ENCODE measurements around the gene PERCC1.
A peak's percentile ranks its signal among the peaks of the same experiment; 100 is the strongest.

Gene PERCC1

GRCh38 chr16:1447965-1448364, 17.1 kb downstream of the PERCC1 start:
- no peak overlapping the region for H3K18ac ChIP-seq (ENCODE audit: low read length)
- H2AFZ ChIP-seq (ENCODE audit: insufficient read depth, low read length, poor library complexity), result no peak overlapping the region
- H3K9ac ChIP-seq (ENCODE audit: low read length), result peak overlapping the region; percentile 34
- no peak overlapping the region for H2BK120ac ChIP-seq (ENCODE audit: insufficient read depth, low read length, poor library complexity)
- no peak overlapping the region for H3K14ac ChIP-seq (ENCODE audit: low read length)
- no peak overlapping the region for H3K4me3 ChIP-seq (ENCODE audit: low read depth, low read length)
- no peaks in the 10 kb centered on the region for H3K79me2 ChIP-seq (ENCODE audit: control insufficient read depth, insufficient read depth, low read length, poor library complexity)
- no peaks in the 10 kb centered on the region for H3K27me3 ChIP-seq (ENCODE audit: insufficient read depth, low read length)
- no peak overlapping the region for H2BK5ac ChIP-seq (ENCODE audit: low read depth, low read length, poor library complexity)
- no peak overlapping the region for H4K8ac ChIP-seq (ENCODE audit: low read depth, low read length)
- H3K4ac ChIP-seq (ENCODE audit: low read depth, low read length), result no peak overlapping the region
- no peaks in the 10 kb centered on the region for H3K4me1 ChIP-seq (ENCODE audit: control insufficient read depth in 1 of 2, insufficient read depth in 2 of 2, low read length in 2 of 2)
- peaks cover 6% of the 10 kb centered on the region for H3K9me3 ChIP-seq (ENCODE audit: insufficient read depth, low read depth, low read length)
- no peak overlapping the region for H3K23ac ChIP-seq (ENCODE audit: low read length)
- no CpG with 5 or more reads among the region's 11 CpGs for WGBS (ENCODE audit: extremely low coverage, insufficient coverage, insufficient read length)
- H3K4me2 ChIP-seq (ENCODE audit: low read length), result no peak overlapping the region
- no peak overlapping the region for H3K27ac ChIP-seq (ENCODE audit: low read depth, low read length)
- no peak overlapping the region for H4K12ac ChIP-seq (ENCODE audit: low read depth, low read length)
- no peak for DNase-seq
- no peak overlapping the region for H2BK12ac ChIP-seq (ENCODE audit: low read length)
- no peak overlapping the region for H2AK5ac ChIP-seq (ENCODE audit: low read length)
- H4K91ac ChIP-seq (ENCODE audit: low read depth, low read length), result no peak overlapping the region
- peaks cover 70 to 72% of the 10 kb centered on the region in 2 experiments for H3K36me3 ChIP-seq (ENCODE audit: control insufficient read depth in 1 of 2, insufficient read depth in 2 of 2, low read length in 2 of 2)
- no peaks in the 10 kb centered on the region for H3K79me1 ChIP-seq (ENCODE audit: low read length)

DNA sequence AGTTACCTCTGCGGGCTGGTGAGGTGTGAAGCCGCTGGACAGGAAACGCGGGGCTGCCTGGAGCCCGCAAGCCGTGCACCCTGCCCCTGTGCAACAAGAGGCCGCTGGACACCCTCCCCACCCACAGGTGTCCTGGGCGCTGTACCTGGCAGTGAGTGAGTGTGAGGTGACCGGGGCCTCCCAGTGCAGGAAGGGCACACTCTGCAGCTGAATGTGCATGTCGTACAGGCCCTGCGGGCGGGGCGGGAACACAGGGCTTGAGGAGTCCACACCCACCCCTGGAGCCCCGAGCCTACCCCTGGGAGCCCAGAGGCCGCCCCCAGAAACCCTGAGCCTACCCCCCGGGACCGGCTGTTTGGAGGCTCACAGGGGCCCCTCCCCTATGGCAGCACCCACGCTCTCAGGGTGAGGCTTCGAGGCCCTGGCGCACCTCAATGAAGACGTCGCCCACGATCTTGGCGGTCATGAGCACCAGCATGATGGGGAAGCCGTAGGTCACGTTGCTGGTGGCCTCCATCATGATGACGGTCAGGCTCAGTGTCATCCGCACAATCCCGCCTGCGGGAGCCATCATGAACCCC, 17.7 kb downstream of the PERCC1 start:
- Histone ChIP-seq H3K27ac (ENCODE audit: low read depth, low read length) (no peak overlapping the region), H3K18ac (ENCODE audit: low read length) (no peak overlapping the region), H4K91ac (ENCODE audit: low read depth, low read length) (no peak overlapping the region), H3K4ac (ENCODE audit: low read depth, low read length) (no peak overlapping the region), H3K36me3 (ENCODE audit: control insufficient read depth in 1 of 2, insufficient read depth in 2 of 2, low read length in 2 of 2) (peaks cover 75 to 78% of the 10 kb centered on the region in 2 experiments), H3K9me3 (ENCODE audit: insufficient read depth, low read depth, low read length) (peaks cover 6% of the 10 kb centered on the region), H2BK120ac (ENCODE audit: insufficient read depth, low read length, poor library complexity) (no peak overlapping the region), H3K27me3 (ENCODE audit: insufficient read depth, low read length) (no peaks in the 10 kb centered on the region), H3K23ac (ENCODE audit: low read length) (no peak overlapping the region), H2AFZ (ENCODE audit: insufficient read depth, low read length, poor library complexity) (no peak overlapping the region), H2BK5ac (ENCODE audit: low read depth, low read length, poor library complexity) (no peak overlapping the region), H3K4me2 (ENCODE audit: low read length) (no peak overlapping the region), H2AK5ac (ENCODE audit: low read length) (no peak overlapping the region), H3K4me1 (ENCODE audit: control insufficient read depth in 1 of 2, insufficient read depth in 2 of 2, low read length in 2 of 2) (no peaks in the 10 kb centered on the region), H3K79me1 (ENCODE audit: low read length) (no peaks in the 10 kb centered on the region), H3K79me2 (ENCODE audit: control insufficient read depth, insufficient read depth, low read length, poor library complexity) (no peaks in the 10 kb centered on the region), H4K12ac (ENCODE audit: low read depth, low read length) (no peak overlapping the region), H2BK12ac (ENCODE audit: low read length) (no peak overlapping the region), H3K9ac (ENCODE audit: low read length) (no peak overlapping the region), H3K14ac (ENCODE audit: low read length) (no peak overlapping the region), H4K8ac (ENCODE audit: low read depth, low read length) (no peak overlapping the region), H3K4me3 (ENCODE audit: low read depth, low read length) (no peak overlapping the region)
- DNase-seq, result no peak
- WGBS (ENCODE audit: extremely low coverage, insufficient coverage, insufficient read length), result no CpG with 5 or more reads among the region's 30 CpGs

GRCh38 chr16:1449201-1449788, 18.4 kb downstream of the PERCC1 start:
- Histone ChIP-seq H3K9me3 (ENCODE audit: insufficient read depth, low read depth, low read length) (peaks cover 6% of the 10 kb centered on the region), H2BK5ac (ENCODE audit: low read depth, low read length, poor library complexity) (no peak overlapping the region), H3K18ac (ENCODE audit: low read length) (no peak overlapping the region), H2AK5ac (ENCODE audit: low read length) (no peak overlapping the region), H3K4me2 (ENCODE audit: low read length) (no peak overlapping the region), H4K12ac (ENCODE audit: low read depth, low read length) (no peak overlapping the region), H2BK120ac (ENCODE audit: insufficient read depth, low read length, poor library complexity) (no peak overlapping the region), H3K79me1 (ENCODE audit: low read length) (no peaks in the 10 kb centered on the region), H3K4me1 (ENCODE audit: control insufficient read depth in 1 of 2, insufficient read depth in 2 of 2, low read length in 2 of 2) (no peaks in the 10 kb centered on the region), H3K27ac (ENCODE audit: low read depth, low read length) (no peak overlapping the region), H3K79me2 (ENCODE audit: control insufficient read depth, insufficient read depth, low read length, poor library complexity) (no peaks in the 10 kb centered on the region), H2BK12ac (ENCODE audit: low read length) (no peak overlapping the region), H3K4me3 (ENCODE audit: low read depth, low read length) (no peak overlapping the region), H3K23ac (ENCODE audit: low read length) (no peak overlapping the region), H4K8ac (ENCODE audit: low read depth, low read length) (no peak overlapping the region), H4K91ac (ENCODE audit: low read depth, low read length) (no peak overlapping the region), H3K9ac (ENCODE audit: low read length) (no peak overlapping the region), H3K27me3 (ENCODE audit: insufficient read depth, low read length) (no peaks in the 10 kb centered on the region), H3K14ac (ENCODE audit: low read length) (no peak overlapping the region), H3K4ac (ENCODE audit: low read depth, low read length) (no peak overlapping the region), H3K36me3 (ENCODE audit: control insufficient read depth in 1 of 2, insufficient read depth in 2 of 2, low read length in 2 of 2) (peaks cover 82 to 85% of the 10 kb centered on the region in 2 experiments), H2AFZ (ENCODE audit: insufficient read depth, low read length, poor library complexity) (no peak overlapping the region)
- no peak for DNase-seq
- WGBS (ENCODE audit: extremely low coverage, insufficient coverage, insufficient read length), result no CpG with 5 or more reads among the region's 25 CpGs

DNA sequence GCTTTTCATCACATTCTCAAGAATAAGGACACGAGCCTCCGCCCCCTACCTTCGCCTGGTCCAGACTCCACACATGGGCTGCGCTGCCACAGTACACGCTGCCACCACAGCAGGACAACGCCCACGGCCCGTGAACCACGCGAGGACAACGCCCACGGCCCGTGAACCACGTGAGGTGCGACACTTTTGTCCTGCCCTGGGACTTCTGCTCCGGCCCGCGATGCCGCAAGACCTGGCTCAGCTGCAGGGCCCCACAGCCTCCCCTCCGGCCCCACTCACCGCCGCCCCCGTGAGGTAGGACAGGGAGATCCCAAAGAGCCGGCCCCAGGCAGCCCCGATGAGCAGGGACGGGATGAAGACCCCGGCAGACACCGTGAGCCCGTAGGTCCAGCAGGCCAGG, 19.3 kb downstream of the PERCC1 start:
- no CpG with 5 or more reads among the region's 29 CpGs for WGBS (ENCODE audit: extremely low coverage, insufficient coverage, insufficient read length)
- H3K79me2 ChIP-seq (ENCODE audit: control insufficient read depth, insufficient read depth, low read length, poor library complexity), result no peaks in the 10 kb centered on the region
- H3K4ac ChIP-seq (ENCODE audit: low read depth, low read length), result no peak overlapping the region
- H2BK120ac ChIP-seq (ENCODE audit: insufficient read depth, low read length, poor library complexity), result no peak overlapping the region
- H3K79me1 ChIP-seq (ENCODE audit: low read length), result no peaks in the 10 kb centered on the region
- no peak overlapping the region for H3K14ac ChIP-seq (ENCODE audit: low read length)
- H3K27ac ChIP-seq (ENCODE audit: low read depth, low read length), result no peak overlapping the region
- H3K36me3 ChIP-seq (ENCODE audit: control insufficient read depth in 1 of 2, insufficient read depth in 2 of 2, low read length in 2 of 2), result peaks cover 91 to 93% of the 10 kb centered on the region in 2 experiments
- no peaks in the 10 kb centered on the region for H3K4me1 ChIP-seq (ENCODE audit: control insufficient read depth in 1 of 2, insufficient read depth in 2 of 2, low read length in 2 of 2)
- H2AFZ ChIP-seq (ENCODE audit: insufficient read depth, low read length, poor library complexity), result no peak overlapping the region
- no peak overlapping the region for H4K8ac ChIP-seq (ENCODE audit: low read depth, low read length)
- peaks cover 6% of the 10 kb centered on the region for H3K9me3 ChIP-seq (ENCODE audit: insufficient read depth, low read depth, low read length)
- no peak overlapping the region for H2BK12ac ChIP-seq (ENCODE audit: low read length)
- H3K27me3 ChIP-seq (ENCODE audit: insufficient read depth, low read length), result no peaks in the 10 kb centered on the region
- H3K9ac ChIP-seq (ENCODE audit: low read length), result no peak overlapping the region
- no peak overlapping the region for H2BK5ac ChIP-seq (ENCODE audit: low read depth, low read length, poor library complexity)
- no peak overlapping the region for H3K4me2 ChIP-seq (ENCODE audit: low read length)
- H4K91ac ChIP-seq (ENCODE audit: low read depth, low read length), result no peak overlapping the region
- no peak overlapping the region for H3K18ac ChIP-seq (ENCODE audit: low read length)
- no peak overlapping the region for H4K12ac ChIP-seq (ENCODE audit: low read depth, low read length)
- no peak overlapping the region for H2AK5ac ChIP-seq (ENCODE audit: low read length)
- no peak overlapping the region for H3K23ac ChIP-seq (ENCODE audit: low read length)
- peak overlapping the region; percentile 3 for H3K4me3 ChIP-seq (ENCODE audit: low read depth, low read length)
- DNase-seq, result no peak

All from trophoblast cell (in vitro differentiated cells and primary cell).